ENCODE results near the gene ZMIZ1.

ZMIZ1 gene

DNA sequence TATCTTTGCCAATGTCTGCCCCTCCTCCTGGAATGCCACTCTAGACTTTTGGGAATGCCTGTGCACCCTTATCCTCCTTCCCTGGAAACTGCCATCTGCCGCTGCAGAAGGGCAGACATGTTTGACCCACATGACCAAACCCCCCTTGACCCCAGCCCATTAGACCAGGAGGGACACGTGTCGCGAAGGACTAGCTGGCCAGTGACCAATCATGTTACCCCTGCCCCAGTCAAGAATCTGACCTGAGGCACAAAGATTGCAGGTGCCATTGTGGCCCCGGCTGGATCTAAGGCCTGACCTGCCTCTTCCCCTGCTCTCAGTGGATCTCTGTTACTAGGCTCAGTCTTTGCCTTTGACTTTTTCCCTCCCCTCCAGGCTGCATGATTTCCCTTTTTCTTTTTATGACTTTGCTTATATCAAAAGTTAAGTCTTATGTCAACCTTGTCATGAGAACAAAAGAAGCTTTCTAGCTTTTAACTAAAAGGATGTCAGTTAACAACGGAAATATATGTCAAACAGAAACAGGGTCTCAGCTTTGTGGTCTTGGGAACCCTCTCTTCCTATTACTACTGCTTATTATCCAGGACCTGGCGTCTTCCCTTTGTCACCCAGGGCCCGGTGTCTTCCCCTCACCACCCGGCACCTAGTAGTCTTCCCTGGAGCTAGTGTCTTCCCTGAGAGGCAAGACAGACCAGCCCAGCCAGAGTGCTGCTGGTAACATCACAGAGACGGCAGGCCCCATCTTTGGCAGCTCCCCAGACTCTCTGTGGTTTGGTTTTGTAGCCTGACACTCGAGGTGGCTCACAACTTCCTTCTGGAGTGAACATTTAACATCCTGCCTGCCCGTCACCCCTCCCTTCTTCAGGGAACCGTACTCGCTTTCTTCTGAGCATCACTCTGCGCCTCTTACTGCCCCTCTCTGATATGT lies 254.1 kb downstream of the ZMIZ1 start:
- H3K27ac ChIP-seq = no peak overlapping the region

DNA sequence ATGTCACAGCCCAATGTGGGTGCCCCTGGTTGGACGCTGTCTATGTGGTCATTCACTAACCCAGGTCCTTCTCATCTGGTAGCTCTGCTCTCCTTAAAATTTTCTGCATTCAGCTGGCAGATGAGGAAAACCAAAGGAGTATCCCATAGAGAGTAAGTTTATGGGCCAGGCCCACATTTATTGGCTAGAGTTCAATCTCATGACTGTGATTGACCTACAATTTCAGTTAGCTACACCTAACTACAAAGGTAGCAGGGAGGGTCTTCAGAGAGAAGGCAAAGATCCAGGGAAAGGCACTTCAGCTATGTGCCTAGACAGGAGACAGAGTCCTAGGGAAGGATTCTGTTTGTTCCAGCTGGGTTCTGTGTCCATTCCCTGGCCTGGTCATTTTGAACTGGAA lies 254.8 kb downstream of the ZMIZ1 start:
- TF ChIP-seq ZFX (IDR thresholded peaks at IDR 0.05; ENCODE audit: borderline replicate concordance) (no peak), CTCF (IDR thresholded peaks at IDR 0.05) (no peak)
- H3K27ac ChIP-seq = no peak overlapping the region

More for the DNA sequence above, 254.1 kb downstream of the ZMIZ1 start:
- TF ChIP-seq ZFX (IDR thresholded peaks at IDR 0.05; ENCODE audit: borderline replicate concordance) = no peak
- no peak for TF ChIP-seq CTCF (IDR thresholded peaks at IDR 0.05)

DNA sequence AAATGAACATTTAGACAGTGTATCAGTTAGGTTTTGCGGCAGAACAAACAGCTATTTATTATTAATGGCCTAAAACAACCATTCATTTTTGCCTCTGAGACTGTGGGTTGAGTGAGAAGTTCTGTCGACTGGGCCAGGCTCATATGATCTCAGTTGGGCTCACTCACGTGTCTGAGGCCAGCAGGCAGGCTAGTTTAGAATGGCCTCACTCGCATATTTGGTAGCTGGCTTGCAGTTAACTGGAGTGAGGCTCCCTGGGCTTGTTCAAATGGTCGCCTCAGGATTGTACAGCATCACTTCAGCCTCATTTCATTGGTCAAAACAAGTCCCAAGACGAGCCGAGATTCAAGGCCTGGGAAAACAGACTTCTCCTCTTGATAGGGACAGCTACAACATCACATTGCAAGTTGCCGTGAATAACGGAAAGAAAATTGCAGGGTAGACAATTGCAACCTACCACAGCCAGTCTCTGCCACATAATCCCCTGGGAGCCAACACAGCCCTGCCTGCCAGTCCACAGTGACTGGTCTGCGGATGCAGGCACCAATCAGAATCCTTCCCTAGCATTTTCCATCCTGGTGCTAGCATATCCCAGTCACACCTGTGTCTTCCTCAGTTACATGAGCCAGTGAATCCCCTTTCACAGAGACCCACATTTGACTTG lies 255.4 kb downstream of the ZMIZ1 start:
- no peak overlapping the region for H3K27ac ChIP-seq
- TF ChIP-seq ZFX (IDR thresholded peaks at IDR 0.05; ENCODE audit: borderline replicate concordance) (no peak), CTCF (IDR thresholded peaks at IDR 0.05) (no peak)

DNA sequence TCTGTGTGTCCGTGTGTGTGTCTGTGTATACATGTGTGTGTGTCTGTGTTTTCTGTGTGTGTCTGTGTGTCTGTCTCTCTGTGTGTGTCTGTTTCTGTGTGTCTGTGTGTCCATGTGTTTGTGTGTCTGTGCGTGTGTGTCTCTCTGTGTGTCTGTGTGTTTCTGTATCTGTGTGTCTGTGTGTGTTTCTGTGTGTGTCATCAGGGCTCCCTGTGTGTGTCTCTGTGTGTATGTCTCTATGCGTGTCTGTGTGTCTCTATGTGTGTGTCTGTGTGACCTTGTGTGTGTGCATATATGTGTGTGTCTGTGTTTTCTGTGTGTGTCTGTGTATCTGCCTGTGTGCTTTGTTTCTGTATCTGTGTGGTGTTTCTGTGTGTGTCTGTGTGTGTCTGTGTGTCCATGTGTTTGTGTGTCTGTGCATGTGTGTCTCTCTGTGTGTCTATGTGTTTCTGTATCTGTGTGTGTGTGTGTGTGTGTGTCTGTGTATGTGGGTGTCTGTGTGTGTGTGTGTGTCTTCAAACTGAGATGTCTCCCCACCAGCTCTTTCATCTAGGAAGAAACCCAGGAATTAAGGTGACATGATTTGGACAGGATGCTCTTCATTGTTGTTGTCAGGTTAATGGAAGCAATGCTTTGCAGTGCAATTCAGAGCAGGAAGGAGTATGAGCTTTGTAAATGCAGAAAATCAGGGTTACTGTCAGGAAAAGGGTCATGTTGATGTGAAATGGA lies 257.8 kb downstream of the ZMIZ1 start:
- TF ChIP-seq ZFX (IDR thresholded peaks at IDR 0.05; ENCODE audit: borderline replicate concordance) (no peak), CTCF (IDR thresholded peaks at IDR 0.05) (no peak)

GRCh38 chr10:79327090-79327457 lies 258.3 kb downstream of the ZMIZ1 start:
- H3K27ac ChIP-seq = no peak overlapping the region
- TF ChIP-seq CTCF (IDR thresholded peaks at IDR 0.05) = no peak
- TF ChIP-seq ZFX (IDR thresholded peaks at IDR 0.05; ENCODE audit: borderline replicate concordance) = no peak

More for the DNA sequence above, 257.8 kb downstream of the ZMIZ1 start:
- H3K27ac ChIP-seq = no peak overlapping the region

DNA sequence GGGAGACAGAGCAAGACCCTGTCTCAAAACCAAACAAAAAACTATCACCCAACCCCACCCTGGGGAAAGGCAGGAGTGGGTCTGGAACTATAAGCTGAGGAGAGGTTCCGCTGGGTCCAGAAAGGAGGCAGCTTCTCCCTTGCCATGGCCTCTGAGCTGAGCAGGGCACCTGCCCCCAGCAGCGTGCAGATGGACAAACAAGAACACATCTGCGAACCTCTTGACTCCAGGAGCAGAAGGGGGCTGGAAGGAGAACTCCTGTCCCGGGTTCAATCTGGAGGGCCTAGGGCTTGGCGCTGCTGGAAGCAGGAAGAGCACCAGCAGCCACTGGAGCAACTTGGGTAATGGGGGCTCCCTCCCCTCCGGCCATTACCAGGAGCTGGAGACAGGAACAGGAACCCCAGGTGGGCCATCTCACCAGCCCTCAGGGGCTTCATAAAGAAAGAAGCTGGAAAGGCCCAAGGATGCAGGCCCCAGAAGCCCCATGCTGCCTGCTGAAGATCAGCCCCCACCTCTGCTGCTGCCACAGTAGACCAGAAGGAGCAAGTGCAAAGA lies 259.5 kb downstream of the ZMIZ1 start:
- TF ChIP-seq CTCF (IDR thresholded peaks at IDR 0.05) = no peak
- no peak for TF ChIP-seq ZFX (IDR thresholded peaks at IDR 0.05; ENCODE audit: borderline replicate concordance)
- no peak overlapping the region for H3K27ac ChIP-seq
